ENCODE measurements around the gene NLRP3. TPM values are rescaled to one million over a fixed set of nuclear protein-coding genes. Genes with fewer than 3 reads are reported as not detected.
"Not testable (repeated sequence)": the region's sequence is repeated elsewhere in the genome, so short reads cannot be mapped to it uniquely, and the experiment has no call there.

The NLRP3 gene
- total RNA-seq, 1 experiment from 2014 or later: 1.4 TPM

DNA sequence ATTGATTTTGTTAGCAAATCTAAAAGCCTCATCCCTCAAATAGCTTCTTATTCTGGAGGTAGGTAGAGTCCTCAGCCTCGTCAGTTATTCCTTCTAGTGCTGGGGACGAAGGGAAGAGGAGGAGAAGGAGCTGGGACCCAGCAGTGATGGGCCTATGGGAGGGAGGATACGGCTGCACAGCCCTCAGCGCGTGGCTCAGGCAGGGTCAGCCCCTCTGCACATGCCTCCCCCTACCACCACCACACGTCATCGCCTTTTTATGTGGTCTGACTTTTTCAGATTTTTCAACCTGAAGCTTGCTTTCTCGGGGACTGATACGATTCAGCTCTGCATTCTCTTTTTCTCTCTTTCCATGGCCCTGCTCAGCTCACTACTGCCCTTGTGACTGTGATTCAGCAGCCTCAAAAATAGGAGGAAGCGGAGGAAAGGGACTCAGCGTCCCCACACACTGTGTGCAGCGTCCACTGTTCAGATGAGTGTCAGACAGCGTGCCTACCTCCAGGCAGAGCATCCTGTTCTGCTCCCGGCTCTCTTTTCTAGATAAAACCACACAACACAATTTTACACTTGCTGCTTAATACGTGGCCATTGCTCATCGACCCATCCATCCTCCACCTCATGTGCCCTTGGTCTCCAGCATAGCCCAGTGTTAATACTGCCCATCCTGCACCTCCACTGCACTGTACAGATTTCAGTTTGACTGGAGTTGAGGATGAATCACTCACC, 41.1 kb downstream of the NLRP3 start:
- no peaks in the 10 kb centered on the region for H3K36me3 ChIP-seq (replicated peaks; ENCODE audit: control insufficient read depth, insufficient read depth, low read length)
- no peaks in the 10 kb centered on the region for H3K27me3 ChIP-seq (ENCODE audit: control insufficient read depth, insufficient read depth, low read length)
- no peak overlapping the region for H3K4me3 ChIP-seq (ENCODE audit: insufficient read depth, low read depth, low read length)
- no peak for DNase-seq

DNA sequence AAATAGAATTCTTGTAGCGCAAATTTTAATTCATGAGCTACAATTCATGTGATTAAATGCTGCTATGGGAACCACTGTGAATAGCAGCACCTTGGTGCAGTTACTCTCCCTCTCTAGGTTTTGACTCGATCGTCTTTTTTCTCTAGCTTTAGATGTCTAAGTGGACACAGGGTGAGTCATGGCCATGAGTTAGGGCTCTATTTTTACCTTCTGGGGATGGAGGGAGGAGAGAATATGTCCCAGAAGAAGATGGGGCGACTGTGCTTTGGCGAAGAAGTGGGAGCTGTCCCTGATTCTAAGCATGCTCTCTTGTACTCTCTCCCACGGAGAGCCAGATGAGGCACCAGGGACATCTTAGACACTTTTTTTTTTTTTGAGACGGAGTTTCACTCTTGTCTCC, 43.5 kb downstream of the NLRP3 start:
- DNase-seq: no peak
- no peaks in the 10 kb centered on the region for H3K27me3 ChIP-seq (ENCODE audit: control insufficient read depth, insufficient read depth, low read length)
- H3K36me3 ChIP-seq (replicated peaks; ENCODE audit: control insufficient read depth, insufficient read depth, low read length): no peaks in the 10 kb centered on the region
- H3K4me3 ChIP-seq (ENCODE audit: insufficient read depth, low read depth, low read length): no peak overlapping the region

DNA sequence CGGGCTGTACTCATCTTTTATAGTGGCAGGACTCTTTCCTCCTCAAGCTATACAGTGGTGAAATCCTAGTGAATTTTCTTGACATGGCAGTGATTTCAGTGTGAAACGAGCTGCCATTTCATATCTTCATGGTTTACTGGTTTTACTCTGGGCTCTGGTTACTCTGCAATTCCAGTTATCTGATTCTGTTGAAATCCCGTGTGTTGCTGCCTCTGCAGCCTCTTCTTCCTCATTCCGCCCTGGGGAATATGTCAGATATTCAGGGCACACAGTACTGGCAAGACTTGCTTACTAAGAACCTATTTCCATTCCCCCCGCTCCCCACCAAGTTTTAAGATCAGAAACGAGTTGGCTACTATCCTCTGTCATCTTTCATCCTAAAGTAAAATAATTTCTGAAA, 49.8 kb downstream of the NLRP3 start:
- no peak for DNase-seq
- Histone ChIP-seq H3K36me3 (replicated peaks; ENCODE audit: control insufficient read depth, insufficient read depth, low read length) (no peaks in the 10 kb centered on the region), H3K27me3 (ENCODE audit: control insufficient read depth, insufficient read depth, low read length) (no peaks in the 10 kb centered on the region), H3K4me3 (ENCODE audit: insufficient read depth, low read depth, low read length) (no peak overlapping the region)

DNA sequence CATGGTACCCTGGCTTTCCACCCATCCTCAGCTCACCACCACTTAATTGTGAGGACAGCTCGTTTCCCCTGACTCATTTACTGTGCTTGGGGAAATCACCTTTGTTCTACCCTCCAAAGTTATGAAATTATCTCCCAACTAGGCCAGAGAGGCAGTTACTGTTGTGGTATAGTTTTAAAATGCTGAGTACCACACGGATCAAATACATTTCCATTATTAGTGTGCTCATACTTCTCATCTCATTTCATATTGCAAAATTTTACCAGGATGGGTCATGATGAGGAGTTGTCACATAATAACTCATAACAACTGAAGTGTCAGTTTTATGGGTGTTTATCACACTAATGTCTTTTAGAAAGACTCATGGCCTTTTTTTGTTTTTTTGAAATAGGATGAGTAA, 51.2 kb downstream of the NLRP3 start:
- H3K27me3 ChIP-seq (ENCODE audit: control insufficient read depth, insufficient read depth, low read length): no peaks in the 10 kb centered on the region
- H3K36me3 ChIP-seq (replicated peaks; ENCODE audit: control insufficient read depth, insufficient read depth, low read length): no peaks in the 10 kb centered on the region
- H3K4me3 ChIP-seq (ENCODE audit: insufficient read depth, low read depth, low read length): no peak overlapping the region
- DNase-seq: no peak

DNA sequence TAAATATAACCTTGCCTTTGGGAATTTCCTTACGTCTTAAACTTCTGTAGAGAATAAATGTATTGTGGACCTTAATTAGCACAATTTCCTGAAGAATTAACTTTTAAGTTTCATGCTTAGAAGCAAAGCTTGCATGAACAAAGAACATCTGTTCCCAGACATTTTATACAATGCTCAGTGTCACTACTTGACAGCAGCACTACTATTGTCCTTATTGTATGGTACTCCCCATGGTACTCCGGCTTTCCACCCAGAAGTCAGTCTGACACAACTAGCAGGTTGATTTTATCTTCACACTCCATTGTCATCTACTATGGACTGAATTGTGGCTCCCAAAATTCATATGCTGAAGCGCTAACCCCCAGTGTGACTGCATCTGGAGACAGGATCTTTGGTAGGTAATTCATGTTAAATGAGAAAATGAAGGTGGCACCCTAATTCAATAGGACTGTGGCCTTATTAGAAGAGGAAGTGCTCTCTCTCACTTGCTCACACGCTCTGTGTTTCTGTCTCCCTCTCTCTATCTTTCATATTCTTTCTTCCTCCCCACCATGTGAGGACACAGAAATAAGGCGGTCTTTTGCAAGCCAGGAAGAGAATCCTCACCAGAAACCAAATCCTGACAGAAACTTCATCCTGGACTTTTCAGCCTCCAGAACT, 52.6 kb downstream of the NLRP3 start:
- no peak for DNase-seq
- H3K27me3 ChIP-seq (ENCODE audit: control insufficient read depth, insufficient read depth, low read length): no peaks in the 10 kb centered on the region
- no peak overlapping the region for H3K4me3 ChIP-seq (ENCODE audit: insufficient read depth, low read depth, low read length)
- H3K36me3 ChIP-seq (replicated peaks; ENCODE audit: control insufficient read depth, insufficient read depth, low read length): no peaks in the 10 kb centered on the region

DNA sequence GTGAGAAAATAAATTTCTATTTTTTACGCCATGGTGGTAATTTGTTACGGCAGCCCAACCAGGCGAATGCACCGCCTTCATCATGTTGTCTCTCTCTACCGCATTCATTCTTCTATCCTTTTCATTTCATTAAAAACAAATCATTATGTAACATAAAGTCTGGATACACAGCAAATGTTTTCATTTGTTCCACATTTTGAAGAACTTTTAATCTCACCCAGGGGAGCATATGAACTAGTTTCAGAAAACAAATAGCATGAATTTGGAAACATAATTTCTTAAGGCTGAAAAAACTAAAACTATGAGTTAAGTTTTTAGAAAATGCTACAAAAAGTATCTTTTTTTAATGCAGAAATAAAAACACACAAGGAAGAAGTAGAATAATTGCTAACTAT, 53.2 kb downstream of the NLRP3 start:
- no peaks in the 10 kb centered on the region for H3K36me3 ChIP-seq (replicated peaks; ENCODE audit: control insufficient read depth, insufficient read depth, low read length)
- no peaks in the 10 kb centered on the region for H3K27me3 ChIP-seq (ENCODE audit: control insufficient read depth, insufficient read depth, low read length)
- no peak overlapping the region for H3K4me3 ChIP-seq (ENCODE audit: insufficient read depth, low read depth, low read length)
- DNase-seq: no peak

DNA sequence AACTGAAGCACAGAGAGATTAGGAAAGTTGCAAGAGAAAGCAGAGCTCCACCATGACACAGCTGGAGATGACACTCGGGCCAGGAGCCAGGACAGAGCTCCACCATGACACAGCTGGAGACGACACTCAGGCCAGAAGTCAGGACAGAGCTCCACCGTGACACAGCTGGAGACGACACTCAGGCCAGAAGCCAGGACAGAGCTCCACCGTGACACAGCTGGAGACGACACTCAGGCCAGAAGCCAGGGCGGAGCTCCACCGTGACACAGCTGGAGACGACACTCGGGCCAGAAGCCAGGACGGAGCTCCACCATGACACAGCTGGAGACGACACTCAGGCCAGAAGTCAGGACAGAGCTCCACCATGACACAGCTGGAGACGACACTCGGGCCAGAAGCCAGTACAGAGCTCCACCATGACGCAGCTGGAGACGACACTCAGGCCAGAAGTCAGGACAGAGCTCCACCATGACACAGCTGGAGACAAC, 55.0 kb downstream of the NLRP3 start:
- not testable (repeated sequence) for DNase-seq; H3K27me3 ChIP-seq (ENCODE audit: control insufficient read depth, insufficient read depth, low read length); H3K36me3 ChIP-seq (replicated peaks; ENCODE audit: control insufficient read depth, insufficient read depth, low read length); H3K4me3 ChIP-seq (ENCODE audit: insufficient read depth, low read depth, low read length)

DNA sequence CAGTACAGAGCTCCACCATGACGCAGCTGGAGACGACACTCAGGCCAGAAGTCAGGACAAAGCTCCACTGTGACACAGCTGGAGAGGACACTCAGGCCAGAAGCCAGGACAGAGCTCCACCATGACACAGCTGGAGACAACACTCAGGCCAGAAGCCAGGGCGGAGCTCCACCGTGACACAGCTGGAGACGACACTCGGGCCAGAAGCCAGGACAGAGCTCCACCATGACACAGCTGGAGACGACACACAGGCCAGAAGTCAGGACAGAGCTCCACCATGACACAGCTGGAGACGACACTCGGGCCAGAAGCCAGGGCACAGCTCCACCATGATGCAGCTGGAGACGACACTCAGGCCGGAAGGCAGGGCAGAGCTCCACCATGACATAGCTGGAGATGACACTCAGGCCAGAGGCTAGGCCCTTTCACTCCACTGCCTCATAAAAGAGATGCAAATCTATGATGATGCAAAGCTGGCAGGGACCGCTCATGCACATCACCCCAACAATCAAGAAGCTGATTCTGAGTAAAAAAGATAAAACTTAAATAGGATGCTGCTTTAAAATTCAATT, 55.6 kb downstream of the NLRP3 start:
- DNase-seq: no peak
- Histone ChIP-seq H3K36me3 (replicated peaks; ENCODE audit: control insufficient read depth, insufficient read depth, low read length) (no peaks in the 10 kb centered on the region), H3K4me3 (ENCODE audit: insufficient read depth, low read depth, low read length) (no peak overlapping the region), H3K27me3 (ENCODE audit: control insufficient read depth, insufficient read depth, low read length) (no peaks in the 10 kb centered on the region)

DNA sequence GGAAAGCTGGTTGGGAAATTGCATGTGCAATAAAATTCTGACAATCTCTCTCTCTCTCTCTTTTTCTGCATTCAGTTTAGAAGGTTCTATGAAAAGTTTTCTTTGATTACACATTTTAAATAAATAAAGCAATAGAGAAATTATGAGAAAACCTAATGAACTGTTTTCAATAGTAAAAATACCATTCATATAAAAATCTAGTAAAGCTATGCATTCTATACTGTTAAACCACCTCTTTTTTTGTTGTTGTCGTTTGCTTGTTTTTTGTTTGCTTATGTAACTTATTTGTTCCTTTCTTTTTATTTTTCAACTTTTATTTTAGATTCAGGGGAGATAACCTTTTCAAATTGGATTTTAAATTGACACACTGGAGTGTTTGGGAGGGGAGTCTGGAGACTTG, 56.1 kb downstream of the NLRP3 start:
- DNase-seq: no peak
- Histone ChIP-seq H3K27me3 (ENCODE audit: control insufficient read depth, insufficient read depth, low read length) (no peaks in the 10 kb centered on the region), H3K4me3 (ENCODE audit: insufficient read depth, low read depth, low read length) (no peak overlapping the region), H3K36me3 (replicated peaks; ENCODE audit: control insufficient read depth, insufficient read depth, low read length) (no peaks in the 10 kb centered on the region)

DNA sequence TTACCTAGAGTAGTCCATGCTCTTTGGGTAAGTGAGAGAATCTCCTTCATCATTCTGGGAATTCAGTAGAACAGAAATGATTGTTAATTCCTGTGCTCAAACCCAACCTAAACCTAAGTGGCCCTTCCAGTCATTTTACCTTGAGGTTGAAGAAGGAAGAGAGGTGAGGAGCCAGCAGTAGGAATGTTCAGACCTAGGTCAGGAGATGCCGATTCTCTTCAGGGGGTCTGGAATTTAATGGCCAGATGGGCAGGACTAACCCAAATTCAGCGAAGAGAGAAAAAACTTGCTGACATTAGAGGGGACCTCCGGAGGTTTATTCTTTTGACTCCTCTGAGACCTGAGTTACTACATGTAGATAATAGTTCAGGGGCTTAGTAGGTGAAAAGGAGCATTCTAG, 58.4 kb downstream of the NLRP3 start:
- no peak overlapping the region for H3K4me3 ChIP-seq (ENCODE audit: insufficient read depth, low read depth, low read length)
- no peaks in the 10 kb centered on the region for H3K27me3 ChIP-seq (ENCODE audit: control insufficient read depth, insufficient read depth, low read length)
- no peaks in the 10 kb centered on the region for H3K36me3 ChIP-seq (replicated peaks; ENCODE audit: control insufficient read depth, insufficient read depth, low read length)
- DNase-seq: peak; percentile 29

DNA sequence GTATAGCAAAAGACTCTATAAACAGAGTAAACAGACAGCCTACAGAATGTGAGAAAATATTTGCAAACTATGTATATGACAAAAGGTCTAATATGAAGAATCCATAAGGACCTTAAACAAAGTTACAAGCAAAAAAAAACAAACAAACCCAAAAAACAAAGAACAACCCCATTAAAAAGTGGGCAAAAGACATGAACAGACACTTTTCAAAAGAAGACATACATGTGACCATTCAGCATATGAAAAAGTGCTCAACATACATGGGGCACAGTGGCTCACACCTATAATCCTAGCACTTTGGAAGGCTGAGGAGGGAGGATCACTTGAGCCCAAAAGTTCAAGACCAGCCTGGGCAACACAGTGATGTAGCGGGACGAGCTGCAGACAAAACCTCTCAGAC, 59.8 kb downstream of the NLRP3 start:
- Histone ChIP-seq H3K36me3 (replicated peaks; ENCODE audit: control insufficient read depth, insufficient read depth, low read length) (no peaks in the 10 kb centered on the region), H3K4me3 (ENCODE audit: insufficient read depth, low read depth, low read length) (no peak overlapping the region), H3K27me3 (ENCODE audit: control insufficient read depth, insufficient read depth, low read length) (no peaks in the 10 kb centered on the region; the same call in 1 of the 2 replicates)
- DNase-seq: no peak

DNA sequence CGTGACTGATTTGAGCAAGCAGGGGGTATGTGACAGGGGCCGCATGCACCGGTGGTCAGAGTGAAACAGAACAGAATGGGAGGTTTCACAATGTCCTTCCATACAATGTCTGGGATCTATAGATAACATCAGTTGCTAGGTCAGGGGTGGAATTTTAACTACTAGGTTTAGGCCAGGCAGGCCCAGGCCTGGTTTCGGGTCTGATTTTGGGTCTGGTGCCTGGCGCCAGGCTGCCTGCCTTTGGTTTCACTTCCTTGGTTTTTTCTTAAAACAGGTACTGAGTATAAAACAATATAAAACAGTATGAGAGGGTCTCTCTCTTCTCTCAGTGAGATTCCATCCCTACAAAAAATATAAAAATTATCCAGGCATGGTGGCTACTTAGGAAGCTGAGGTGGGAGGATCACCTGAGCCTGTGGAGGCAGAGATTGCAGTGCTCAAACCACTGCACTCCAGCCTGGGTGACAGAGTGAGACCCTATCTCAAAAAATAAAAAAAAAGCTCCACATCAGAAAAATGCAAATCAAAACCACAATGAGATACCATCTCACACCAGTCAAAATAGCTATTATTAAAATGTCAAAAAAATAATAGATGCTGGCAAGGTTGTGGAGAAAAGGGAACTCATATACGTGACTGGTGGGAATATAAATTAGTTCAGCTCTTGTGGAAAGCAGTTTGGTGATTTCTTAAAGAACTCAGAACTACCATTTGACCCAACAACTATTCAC, 60.5 kb downstream of the NLRP3 start:
- not testable (repeated sequence) for DNase-seq; H3K4me3 ChIP-seq (ENCODE audit: insufficient read depth, low read depth, low read length); H3K36me3 ChIP-seq (replicated peaks; ENCODE audit: control insufficient read depth, insufficient read depth, low read length); H3K27me3 ChIP-seq (ENCODE audit: control insufficient read depth, insufficient read depth, low read length)

DNA sequence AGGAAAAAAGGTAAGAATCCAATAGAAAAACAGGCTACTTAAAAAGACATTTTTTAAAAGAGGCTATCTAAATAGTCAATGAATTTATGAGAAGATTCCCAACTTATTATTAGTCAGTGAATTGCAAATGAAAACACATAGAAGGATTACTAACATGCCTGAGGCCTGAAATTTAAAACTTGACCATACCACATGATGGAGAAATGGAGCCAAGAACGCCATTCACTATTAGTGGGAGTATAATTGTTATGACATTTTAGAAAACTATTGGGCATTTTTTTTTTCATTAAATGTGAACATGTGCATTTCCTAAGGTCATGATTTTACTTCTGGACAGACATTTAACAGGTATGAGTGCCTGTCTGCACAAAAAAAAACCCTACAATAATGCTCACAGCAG, 66.8 kb downstream of the NLRP3 start:
- no peaks in the 10 kb centered on the region; the same call in 1 of the 2 replicates for H3K27me3 ChIP-seq (ENCODE audit: control insufficient read depth, insufficient read depth, low read length)

DNA sequence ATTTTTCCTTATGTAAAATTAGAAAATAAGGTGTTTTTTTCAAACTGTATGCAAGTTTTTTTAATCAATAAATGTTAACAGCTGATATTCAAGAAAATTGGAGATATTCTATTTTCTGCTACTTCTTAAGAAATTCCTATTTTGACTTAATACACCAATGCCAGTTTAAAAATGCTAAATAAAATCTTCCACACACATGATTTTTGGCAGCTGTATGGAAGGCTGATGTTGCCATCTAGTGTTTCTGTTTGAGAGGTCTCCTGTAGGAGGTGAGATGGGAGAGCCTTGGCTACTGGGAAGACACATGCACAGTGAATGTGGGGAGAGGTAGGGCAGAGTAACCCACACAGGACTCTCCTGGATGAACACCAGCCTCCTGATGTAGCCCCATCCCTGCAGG, 71.1 kb downstream of the NLRP3 start:
- no peaks in the 10 kb centered on the region for H3K27me3 ChIP-seq (ENCODE audit: control insufficient read depth, insufficient read depth, low read length)
- no peaks in the 10 kb centered on the region for H3K36me3 ChIP-seq (replicated peaks; ENCODE audit: control insufficient read depth, insufficient read depth, low read length)
- peak; percentile 77 for DNase-seq
- H3K4me3 ChIP-seq (ENCODE audit: insufficient read depth, low read depth, low read length): no peak overlapping the region

More for the DNA sequence above, 66.8 kb downstream of the NLRP3 start:
- Histone ChIP-seq H3K36me3 (replicated peaks; ENCODE audit: control insufficient read depth, insufficient read depth, low read length) (no peaks in the 10 kb centered on the region), H3K4me3 (ENCODE audit: insufficient read depth, low read depth, low read length) (no peak overlapping the region)
- no peak for DNase-seq

DNA sequence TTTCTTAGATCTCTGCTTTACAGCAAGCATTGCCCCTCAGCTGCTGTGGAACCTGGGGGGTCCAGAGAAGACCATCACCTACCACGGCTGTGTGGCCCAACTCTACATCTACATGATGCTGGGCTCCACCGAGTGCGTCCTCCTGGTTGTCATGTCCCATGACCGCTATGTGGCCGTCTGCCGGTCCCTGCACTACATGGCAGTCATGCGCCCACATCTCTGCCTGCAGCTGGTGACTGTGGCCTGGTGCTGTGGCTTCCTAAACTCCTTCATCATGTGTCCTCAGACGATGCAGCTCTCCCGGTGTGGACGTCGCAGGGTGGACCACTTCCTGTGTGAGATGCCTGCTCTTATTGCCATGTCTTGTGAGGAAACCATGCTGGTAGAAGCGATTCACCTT, 75.4 kb downstream of the NLRP3 start:
- DNase-seq: no peak
- Histone ChIP-seq H3K36me3 (replicated peaks; ENCODE audit: control insufficient read depth, insufficient read depth, low read length) (no peaks in the 10 kb centered on the region), H3K27me3 (ENCODE audit: control insufficient read depth, insufficient read depth, low read length) (no peaks in the 10 kb centered on the region), H3K4me3 (ENCODE audit: insufficient read depth, low read depth, low read length) (no peak overlapping the region)
